MM.1S (cell line): ENCODE results near the gene WRAP73.

Source experiments
- DNase-seq: peaks from one replicate; pipeline ENCODE4 v3.0.0-alpha.2; 2015
- H2AFZ ChIP-seq: fragments of 300-600 bp; sonication (generic); 2 replicates; pipeline ENCODE4 v1.6.0; 2016; ENCODE audit warnings: antibody characterized with exemption, low read length
- H3F3A ChIP-seq: fragments of 300-600 bp; sonication (generic); 2 replicates; pipeline ENCODE4 v1.6.1; 2016; ENCODE audit warnings: mild to moderate bottlenecking, antibody characterized with exemption, low read length, moderate library complexity, mixed read lengths; ENCODE audit not compliant: insufficient read depth
- H3K27ac ChIP-seq: fragments of 300-600 bp; sonication (generic); 2 replicates; pipeline ENCODE4 v1.5.1; 2016; ENCODE audit warnings: mild to moderate bottlenecking, low read length
- H3K27me3 ChIP-seq: fragments of 300-600 bp; sonication (generic); replicated peaks from 2 replicates; pipeline ENCODE4 v1.6.0; 2016; ENCODE audit warnings: low read length; ENCODE audit not compliant: insufficient read depth
- H3K36me3 ChIP-seq: fragments of 300-600 bp; sonication (generic); replicated peaks from 2 replicates; pipeline ENCODE4 v1.6.1; 2016; ENCODE audit warnings: mild to moderate bottlenecking, low read length, mixed read lengths; ENCODE audit not compliant: insufficient read depth
- H3K4me1 ChIP-seq: fragments of 300-600 bp; sonication (generic); 2 replicates; pipeline ENCODE4 v1.6.1; 2016; ENCODE audit warnings: low read length, mixed read lengths
- H3K4me2 ChIP-seq: fragments of 300-600 bp; sonication (generic); 2 replicates; pipeline ENCODE4 v1.6.0; 2016; ENCODE audit warnings: low read depth, low read length
- H3K4me3 ChIP-seq: fragments of 300-600 bp; sonication (generic); 2 replicates; pipeline ENCODE4 v1.5.1; 2016; ENCODE audit warnings: low read length, mixed read lengths
- H3K79me2 ChIP-seq: fragments of 300-600 bp; sonication (generic); 2 replicates; pipeline ENCODE4 v1.6.1; 2016; ENCODE audit warnings: mixed run types, low read length, mixed read lengths
- H3K9ac ChIP-seq: fragments of 300-600 bp; sonication (generic); 2 replicates; pipeline ENCODE4 v1.6.1; 2016; ENCODE audit warnings: low read length, mixed read lengths
- H3K9me2 ChIP-seq: fragments of 300-600 bp; sonication (generic); replicated peaks from 2 replicates; pipeline ENCODE4 v1.6.1; 2016; ENCODE audit warnings: mild to moderate bottlenecking, low read length, mixed read lengths; ENCODE audit not compliant: insufficient read depth
- H3K9me3 ChIP-seq: fragments of 300-600 bp; sonication (generic); replicated peaks from 2 replicates; pipeline ENCODE4 v1.6.1; 2016; ENCODE audit warnings: mild to moderate bottlenecking, low read length, mixed read lengths; ENCODE audit not compliant: insufficient read depth
- H4K20me1 ChIP-seq: fragments of 300-600 bp; sonication (generic); 2 replicates; pipeline ENCODE4 v1.6.1; 2016; ENCODE audit warnings: mild to moderate bottlenecking, low read length, moderate library complexity, mixed read lengths; ENCODE audit not compliant: insufficient read depth
- CTCF ChIP-seq: fragments of 300-600 bp; sonication (generic); IDR thresholded peaks from 2 replicates; pipeline ENCODE4 v1.5.1; 2016; ENCODE audit warnings: antibody characterized with exemption, low read length, mixed read lengths
- EZH2 ChIP-seq: fragments of 300-600 bp; sonication (generic); optimal IDR thresholded peaks from 2 replicates; pipeline ENCODE3; 2017; ENCODE audit warnings: low read depth, mild to moderate bottlenecking, antibody characterized with exemption, low read length, mixed read lengths
- EZH2phosphoT487 ChIP-seq: fragments of 300-600 bp; sonication (generic); IDR thresholded peaks from 2 replicates; pipeline ENCODE4 v1.6.1; 2018; ENCODE audit warnings: antibody characterized with exemption, low read length

Gene WRAP73

GRCh38 chr1:3600354-3600753 lies 49.5 kb downstream of the WRAP73 start:
- Histone ChIP-seq H3K4me1 (0 out of 2 replicates have a peak, but pooled peaks cover 9% of the 10 kb centered on the region), H3K4me2 (no peak overlapping the region), H3K9ac (no peak overlapping the region), H3K79me2 (no peaks in the 10 kb centered on the region), H3K27me3 (peaks cover 96% of the 10 kb centered on the region), H2AFZ (no peak overlapping the region), H3F3A (no peaks in the 10 kb centered on the region), H4K20me1 (no peaks in the 10 kb centered on the region), H3K27ac (no peak overlapping the region), H3K9me3 (no peaks in the 10 kb centered on the region), H3K36me3 (no peaks in the 10 kb centered on the region), H3K4me3 (no peak overlapping the region), H3K9me2 (no peaks in the 10 kb centered on the region)
- no peak for TF ChIP-seq EZH2phosphoT487
- TF ChIP-seq EZH2: no peak
- TF ChIP-seq CTCF: no peak
- no peak for DNase-seq

- Histone ChIP-seq H3K4me1 (0 out of 2 replicates have a peak, but pooled peaks cover 9% of the 10 kb centered on the region), H3K4me3 (no peak overlapping the region), H3K9ac (no peak overlapping the region), H3K27me3 (peaks cover 96% of the 10 kb centered on the region), H3K4me2 (no peak overlapping the region), H3K9me2 (no peaks in the 10 kb centered on the region), H3K27ac (no peak overlapping the region), H3K36me3 (no peaks in the 10 kb centered on the region), H4K20me1 (no peaks in the 10 kb centered on the region), H3F3A (no peaks in the 10 kb centered on the region), H3K79me2 (no peaks in the 10 kb centered on the region), H3K9me3 (no peaks in the 10 kb centered on the region), H2AFZ (no peak overlapping the region)
- TF ChIP-seq EZH2: no peak
- TF ChIP-seq CTCF: no peak
- no peak for TF ChIP-seq EZH2phosphoT487
- DNase-seq: no peak
Measured at GRCh38 chr1:3599816-3600215, 50.1 kb downstream of the WRAP73 start.

GRCh38 chr1:3599286-3599811 lies 50.6 kb downstream of the WRAP73 start:
- Histone ChIP-seq H2AFZ (no peak overlapping the region), H3K27me3 (peaks cover 96% of the 10 kb centered on the region), H3K9ac (no peak overlapping the region), H3K27ac (no peak overlapping the region), H3F3A (no peaks in the 10 kb centered on the region), H3K9me2 (no peaks in the 10 kb centered on the region), H3K4me3 (no peak overlapping the region), H3K4me1 (0 out of 2 replicates have a peak, but pooled peaks cover 9% of the 10 kb centered on the region), H3K36me3 (no peaks in the 10 kb centered on the region), H4K20me1 (no peaks in the 10 kb centered on the region), H3K4me2 (no peak overlapping the region), H3K79me2 (no peaks in the 10 kb centered on the region), H3K9me3 (no peaks in the 10 kb centered on the region)
- no peak for DNase-seq
- TF ChIP-seq EZH2: no peak
- no peak for TF ChIP-seq CTCF
- no peak for TF ChIP-seq EZH2phosphoT487
